ENCODE measurements around the gene GAN.

- TF ChIP-seq CTCF (IDR thresholded peaks at IDR 0.05 in 8 of 11, conservative IDR thresholded peaks at IDR 0.05 in 3 of 11) (no peak), POLR2A (IDR thresholded peaks at IDR 0.05) (no peak)
These were observed 1.4 kb downstream of the GAN start for GRCh38 chr16:81316176-81316496.

Measured in spleen (tissue), 7 donors.